CD4-positive, CD25-positive, alpha-beta regulatory T cell (primary cell): Measurements from ENCODE around the gene PNPLA7. TPM values are rescaled to one million over a fixed set of nuclear protein-coding genes. Genes with fewer than 3 reads are reported as not detected.

Source experiments
- ATAC-seq, 2 donors: fragments of 150-1000 bp; cut with Tn5 transposase; one replicate each; pipeline ENCODE4 v1.10.0; 2021; ENCODE audit warnings: low read depth in 2 of 2, moderate number of reproducible peaks in 2 of 2, moderate library complexity in 1 of 2
- DNase-seq, 3 donors: peaks; one replicate each; pipeline versions ENCODE4 v3.0.0 to v3.0.0-alpha.2; 2012 to 2022; ENCODE audit warnings: mixed read lengths in 1 of 3
- H3K27ac ChIP-seq: one replicate; pipeline ENCODE4 v1.7.0; 2013; ENCODE audit warnings: mild to moderate bottlenecking, low read length; ENCODE audit not compliant: insufficient read depth, poor library complexity, severe bottlenecking
- H3K27me3 ChIP-seq: one replicate; pipeline ENCODE4 v1.7.0; 2013; ENCODE audit warnings: low read length; ENCODE audit not compliant: control insufficient read depth, insufficient read depth
- H3K36me3 ChIP-seq: one replicate; pipeline ENCODE4 v1.7.0; 2013; ENCODE audit warnings: mild to moderate bottlenecking, low read length, moderate library complexity; ENCODE audit not compliant: control insufficient read depth, insufficient read depth
- H3K4me1 ChIP-seq: 2 replicates; pipeline ENCODE4 v1.7.0; 2013; ENCODE audit warnings: mild to moderate bottlenecking, low read length; ENCODE audit not compliant: insufficient read depth, control insufficient read depth, poor library complexity, severe bottlenecking
- H3K4me3 ChIP-seq: one replicate; pipeline ENCODE4 v1.7.0; 2013; ENCODE audit warnings: low read depth, mild to moderate bottlenecking, low read length, moderate library complexity
- H3K9me3 ChIP-seq, 2 experiments: 1 replicate in 1 of 2; 2 replicates in 1 of 2; pipeline ENCODE4 v1.7.0; 2013; ENCODE audit warnings: low read length in 2 of 2, mild to moderate bottlenecking in 1 of 2, moderate library complexity in 1 of 2; ENCODE audit not compliant: control insufficient read depth in 2 of 2
- H3K27ac Mint-ChIP-seq, 3 donors: one replicate each; pipeline ENCODE4 v1.8.0; 2020 to 2022; ENCODE audit warnings: mild to moderate bottlenecking in 3 of 3, mixed read lengths in 3 of 3, moderate library complexity in 2 of 3
- H3K27me3 Mint-ChIP-seq: one replicate; pipeline ENCODE4 v1.8.0; 2022; ENCODE audit warnings: mild to moderate bottlenecking, mixed read lengths
- H3K36me3 Mint-ChIP-seq: one replicate; pipeline ENCODE4 v1.8.0; 2020; ENCODE audit warnings: mixed read lengths
- H3K4me1 Mint-ChIP-seq, 4 donors: one replicate each; pipeline ENCODE4 v1.8.0; 2020 to 2022; ENCODE audit warnings: mixed read lengths in 4 of 4, mild to moderate bottlenecking in 1 of 4
- H3K4me3 Mint-ChIP-seq, 4 donors: one replicate each; pipeline ENCODE4 v1.8.0; 2020 to 2022; ENCODE audit warnings: mild to moderate bottlenecking in 4 of 4, mixed read lengths in 4 of 4, moderate library complexity in 3 of 4
- H3K9me3 Mint-ChIP-seq, 7 donors: one replicate each; pipeline ENCODE4 v1.8.0; 2020 to 2022; ENCODE audit warnings: mixed read lengths in 7 of 7, mild to moderate bottlenecking in 3 of 7, moderate library complexity in 2 of 7
- polyA plus RNA-seq, 4 donors: library from polyadenylated mRNA; unstranded; fragments of 300-500 nt; fragmentation: Illumina TruSeq; gene quantifications; one replicate each; pipeline ENCODE4 v1.2.3, GENCODE V29; 2021
- total RNA-seq: library from RNA; stranded (reverse); gene quantifications from one replicate; pipeline ENCODE4 v1.2.3, GENCODE V29; 2022

Gene PNPLA7
- total and polyA plus RNA-seq, 5 donors from 2014 or later: 1.4 to 12.4 (median 1.8) TPM

DNA sequence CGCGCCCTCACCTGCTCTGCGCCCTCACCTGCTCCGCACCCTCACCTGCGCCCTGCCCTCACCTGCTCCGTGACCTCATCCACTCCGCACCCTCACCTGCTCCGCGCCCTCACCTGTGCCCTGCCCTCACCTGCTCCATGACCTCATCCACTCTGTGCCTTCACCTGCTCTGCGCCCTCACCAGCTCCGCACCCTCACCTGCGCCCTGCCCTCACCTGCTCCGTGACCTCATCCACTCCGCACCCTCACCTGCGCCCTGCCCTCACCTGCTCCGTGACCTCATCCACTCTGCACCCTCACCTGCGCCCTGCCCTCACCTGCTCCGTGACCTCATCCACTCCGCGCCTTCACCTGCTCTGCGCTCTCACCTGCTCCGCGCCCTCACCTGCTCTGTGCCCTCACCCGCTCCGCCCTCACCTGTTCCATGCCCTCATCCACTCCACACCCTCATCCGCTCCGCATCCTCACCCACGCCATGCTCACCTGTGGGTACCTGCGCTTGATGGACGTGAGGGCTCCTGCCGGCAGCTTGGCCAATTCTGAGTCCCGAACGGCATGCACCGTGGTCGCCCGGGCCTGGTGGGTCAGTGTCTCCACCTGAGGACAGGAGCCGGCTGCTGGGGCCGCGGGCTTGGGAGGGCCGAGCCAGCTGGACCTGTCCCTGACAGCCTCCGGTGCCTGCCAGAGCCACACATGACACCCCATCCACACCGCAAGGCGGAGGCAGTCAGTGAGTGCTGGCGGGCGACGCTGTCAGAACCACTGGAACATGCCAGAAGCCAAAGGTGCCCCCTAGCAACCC, 55.5 kb downstream of the PNPLA7 start:
- no peak overlapping the region for H3K4me3 ChIP-seq
- H3K4me1 Mint-ChIP-seq: peaks cover 3 to 10% (median 8%) of the 10 kb centered on the region in 4 donors
- H3K4me1 ChIP-seq: no peaks in the 10 kb centered on the region
- H3K27ac ChIP-seq: no peak overlapping the region
- no peaks in the 10 kb centered on the region for H3K27me3 ChIP-seq
- H3K27ac Mint-ChIP-seq: peak overlapping the region; percentile 40 to 83 (median 41)
- H3K36me3 Mint-ChIP-seq: no peaks in the 10 kb centered on the region
- H3K9me3 ChIP-seq: no peaks in the 10 kb centered on the region
- no peak for DNase-seq
- ATAC-seq: no peak
- no peaks in the 10 kb centered on the region for H3K9me3 Mint-ChIP-seq
- no peaks in the 10 kb centered on the region for H3K27me3 Mint-ChIP-seq
- no peak overlapping the region for H3K4me3 Mint-ChIP-seq
- H3K36me3 ChIP-seq: no peaks in the 10 kb centered on the region

DNA sequence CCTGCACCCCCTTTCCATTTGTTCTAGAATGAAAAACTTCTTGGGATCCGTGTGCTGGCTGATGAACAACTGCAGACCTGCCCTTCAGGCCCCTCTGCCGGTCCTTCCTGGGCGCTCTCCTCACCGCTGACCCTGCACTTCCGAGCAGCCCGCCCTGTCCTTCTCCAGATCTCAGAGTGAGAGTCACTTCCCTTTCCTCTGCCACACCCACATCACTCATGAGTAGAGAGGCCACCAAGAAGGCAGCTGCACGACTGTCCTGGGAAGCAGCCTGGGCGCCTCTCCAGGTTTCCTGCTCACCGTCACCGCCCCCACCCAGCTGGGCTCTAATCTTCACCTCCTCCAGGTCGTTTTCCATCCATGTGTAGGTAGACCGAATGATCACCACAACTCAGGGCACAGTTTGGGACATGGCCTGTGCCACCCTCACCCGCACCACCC, 56.1 kb downstream of the PNPLA7 start:
- Mint-ChIP-seq H3K27me3 (no peaks in the 10 kb centered on the region), H3K27ac (peak overlapping the region; percentile 40 to 86 (median 41)), H3K4me1 (peaks cover 3 to 10% (median 8%) of the 10 kb centered on the region in 4 donors), H3K9me3 (no peaks in the 10 kb centered on the region), H3K4me3 (peak overlapping the region in 1 of 4 donors; percentile 57), H3K36me3 (no peaks in the 10 kb centered on the region)
- Histone ChIP-seq H3K9me3 (no peaks in the 10 kb centered on the region), H3K27ac (no peak overlapping the region), H3K4me3 (no peak overlapping the region), H3K27me3 (no peaks in the 10 kb centered on the region), H3K4me1 (no peaks in the 10 kb centered on the region), H3K36me3 (no peaks in the 10 kb centered on the region)
- no peak for DNase-seq
- peak in 1 of 2 donors; percentile 38 for ATAC-seq

DNA sequence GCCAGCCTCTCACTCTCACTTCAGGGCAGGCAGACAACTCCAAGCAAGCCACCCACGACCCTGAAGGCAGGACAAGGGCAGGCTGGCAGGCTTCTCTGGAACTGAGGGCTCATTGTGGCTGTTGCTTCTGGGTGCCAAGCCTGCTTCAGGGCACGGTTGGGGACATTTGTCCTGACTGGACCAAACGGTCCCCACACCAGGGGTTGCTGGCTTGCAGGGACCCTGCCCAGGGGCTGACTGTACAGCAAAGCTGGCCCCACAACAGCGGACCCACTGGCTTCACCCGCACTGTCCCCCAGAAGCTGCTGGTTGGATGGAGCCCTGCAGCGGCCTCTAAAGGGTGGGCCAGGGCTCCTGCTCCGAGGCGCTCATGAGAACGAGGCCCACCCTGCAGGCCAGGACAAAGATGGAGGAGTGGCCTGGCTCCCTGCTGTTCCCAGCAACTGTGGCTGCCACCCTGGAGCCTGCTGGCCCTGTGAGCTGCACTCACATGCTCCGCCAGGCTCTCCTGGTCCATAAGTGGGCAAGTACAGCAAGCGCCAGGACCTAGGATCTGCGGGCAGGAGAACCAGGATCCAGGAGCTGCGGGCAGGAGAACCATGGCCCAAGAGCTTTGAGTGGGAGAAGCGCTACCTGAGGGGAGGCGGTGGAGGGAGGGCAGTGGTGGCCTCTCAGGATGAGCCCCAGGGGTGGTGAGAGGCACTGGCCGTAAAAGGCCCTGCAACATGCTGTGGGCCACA, 56.7 kb downstream of the PNPLA7 start:
- Histone ChIP-seq H3K36me3 (no peaks in the 10 kb centered on the region), H3K4me3 (no peak overlapping the region), H3K27me3 (no peaks in the 10 kb centered on the region), H3K27ac (no peak overlapping the region), H3K4me1 (no peaks in the 10 kb centered on the region), H3K9me3 (no peaks in the 10 kb centered on the region)
- no peak for ATAC-seq
- peaks cover 3 to 10% (median 8%) of the 10 kb centered on the region in 4 donors for H3K4me1 Mint-ChIP-seq
- no peaks in the 10 kb centered on the region for H3K9me3 Mint-ChIP-seq
- DNase-seq: no peak
- H3K4me3 Mint-ChIP-seq: no peak overlapping the region
- no peaks in the 10 kb centered on the region for H3K36me3 Mint-ChIP-seq
- H3K27me3 Mint-ChIP-seq: no peaks in the 10 kb centered on the region
- peak overlapping the region in 1 of 3 donors; percentile 86 for H3K27ac Mint-ChIP-seq

DNA sequence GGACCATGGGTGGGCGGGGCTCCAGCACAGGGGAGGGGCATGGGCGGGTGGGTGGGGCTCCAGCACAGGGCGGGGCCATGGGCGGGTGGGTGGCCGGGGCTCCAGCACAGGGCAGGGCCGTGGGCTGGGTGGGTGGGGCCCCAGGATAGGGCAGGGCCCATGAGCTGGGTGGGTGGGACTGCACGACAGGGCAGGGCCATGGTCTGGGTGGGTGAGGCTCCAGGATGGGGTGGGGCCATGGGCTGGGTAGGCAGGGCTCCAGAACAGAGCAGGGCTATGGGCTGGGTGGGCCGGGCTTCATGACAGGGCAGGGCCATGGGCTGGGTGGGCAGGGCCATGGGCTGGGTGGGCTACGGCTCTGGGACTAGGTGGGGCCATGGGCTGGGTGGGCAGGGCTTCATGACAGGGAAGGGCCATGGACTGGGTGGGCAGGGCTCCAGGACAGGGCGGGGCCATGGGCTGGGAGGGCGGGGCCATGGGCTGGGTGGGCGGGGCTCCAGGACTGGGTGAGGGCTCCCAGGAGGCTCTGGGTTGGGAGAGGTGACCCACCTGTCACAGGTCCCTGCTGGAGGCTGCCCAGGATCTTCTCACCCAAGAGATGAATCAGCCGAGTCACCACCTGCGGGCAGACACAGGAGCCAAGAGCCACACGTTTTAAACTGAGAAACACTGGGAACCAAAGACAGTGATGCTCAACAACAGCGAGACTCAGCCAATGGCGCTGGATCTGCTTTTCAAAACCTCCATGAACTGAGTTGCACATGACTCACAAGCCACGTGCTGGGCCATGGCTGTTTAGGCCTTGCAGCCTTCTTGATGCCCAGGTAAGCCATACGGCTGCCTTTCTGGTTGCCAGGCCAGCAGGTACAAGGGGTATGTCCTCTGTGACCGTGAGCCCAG, 57.5 kb downstream of the PNPLA7 start:
- no peak overlapping the region for H3K4me3 Mint-ChIP-seq
- no peaks in the 10 kb centered on the region for H3K27me3 Mint-ChIP-seq
- peaks cover 3 to 10% (median 8%) of the 10 kb centered on the region in 4 donors for H3K4me1 Mint-ChIP-seq
- peak in 2 of 3 donors; percentile 11 to 19 for DNase-seq
- Histone ChIP-seq H3K36me3 (no peaks in the 10 kb centered on the region), H3K9me3 (no peaks in the 10 kb centered on the region), H3K4me1 (no peaks in the 10 kb centered on the region), H3K4me3 (no peak overlapping the region), H3K27ac (no peak overlapping the region), H3K27me3 (no peaks in the 10 kb centered on the region)
- no peaks in the 10 kb centered on the region for H3K9me3 Mint-ChIP-seq
- ATAC-seq: no peak
- no peaks in the 10 kb centered on the region for H3K36me3 Mint-ChIP-seq
- no peak overlapping the region for H3K27ac Mint-ChIP-seq

DNA sequence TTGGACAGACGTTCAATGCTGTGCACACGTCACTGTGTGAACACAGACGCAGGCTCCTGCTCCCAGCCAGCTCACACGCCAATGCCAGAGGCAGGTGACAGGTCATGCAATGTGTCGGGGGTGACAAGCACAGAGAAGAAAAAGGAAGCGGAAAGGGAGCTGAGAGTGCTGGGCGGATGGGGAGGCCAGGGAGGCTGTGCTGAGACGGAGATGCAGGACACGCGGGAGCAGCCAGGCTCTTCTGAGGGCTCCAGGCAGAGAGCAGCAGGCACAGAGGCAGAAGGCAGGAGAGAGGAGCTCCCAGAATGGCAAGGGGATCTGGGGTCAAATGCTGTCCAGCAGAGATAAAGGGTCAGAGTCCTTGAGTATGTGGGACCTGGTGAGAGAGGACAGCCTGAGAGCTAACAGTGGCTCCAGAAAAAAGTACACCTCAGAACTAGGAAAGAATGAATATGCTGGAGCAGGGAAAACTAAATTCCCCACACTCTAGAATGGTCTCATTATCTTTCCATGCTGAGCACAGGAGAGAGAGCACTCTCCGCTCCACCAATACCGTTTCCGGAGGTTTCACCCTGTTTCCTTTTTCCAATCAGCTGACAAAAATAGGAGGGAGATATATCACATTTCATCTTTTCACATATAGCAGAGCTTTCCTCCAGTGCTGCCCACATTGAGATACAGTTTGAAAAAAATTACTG, 58.3 kb downstream of the PNPLA7 start:
- H3K27me3 ChIP-seq: no peaks in the 10 kb centered on the region
- peaks cover 3 to 10% (median 8%) of the 10 kb centered on the region in 4 donors for H3K4me1 Mint-ChIP-seq
- no peak for DNase-seq
- no peaks in the 10 kb centered on the region for H3K27me3 Mint-ChIP-seq
- no peak overlapping the region for H3K27ac Mint-ChIP-seq
- no peak overlapping the region for H3K27ac ChIP-seq
- no peaks in the 10 kb centered on the region for H3K36me3 Mint-ChIP-seq
- H3K9me3 Mint-ChIP-seq: no peaks in the 10 kb centered on the region
- no peak overlapping the region for H3K4me3 ChIP-seq
- peak overlapping the region in 2 of 4 donors; percentile 39 to 81 for H3K4me3 Mint-ChIP-seq
- H3K4me1 ChIP-seq: no peaks in the 10 kb centered on the region
- H3K36me3 ChIP-seq: no peaks in the 10 kb centered on the region
- H3K9me3 ChIP-seq: no peaks in the 10 kb centered on the region
- no peak for ATAC-seq

DNA sequence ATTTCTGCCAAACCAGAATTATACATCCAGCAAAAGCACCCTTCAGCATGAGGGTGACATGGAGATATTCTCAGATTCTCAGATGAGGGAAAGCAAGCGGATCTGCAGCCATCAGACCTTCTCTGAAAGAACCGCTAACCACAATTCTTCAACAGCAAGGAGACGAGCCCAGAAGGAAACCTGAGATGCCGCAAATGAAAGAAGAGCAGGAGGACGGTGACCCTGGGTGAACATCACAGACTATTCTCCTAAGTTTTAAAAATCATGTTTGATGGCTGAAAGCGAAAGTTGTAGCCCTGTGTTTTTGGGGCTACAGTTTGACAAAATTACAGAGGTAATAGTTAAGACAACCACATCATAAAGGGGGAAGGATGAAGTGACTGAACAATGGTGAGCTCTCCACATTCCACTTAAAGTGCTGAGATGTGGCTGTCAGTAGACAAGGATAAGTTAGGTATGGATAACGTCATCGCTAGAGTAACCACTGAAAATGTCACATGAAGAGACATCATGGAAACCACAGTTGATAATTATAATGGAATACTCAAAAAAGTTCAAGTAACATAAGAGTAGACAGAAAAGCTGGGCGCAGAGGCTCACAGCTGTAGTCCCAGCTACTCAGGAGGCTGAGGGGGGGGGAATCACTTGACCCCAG, 59.5 kb downstream of the PNPLA7 start:
- Histone ChIP-seq H3K27me3 (no peaks in the 10 kb centered on the region), H3K4me3 (no peak overlapping the region), H3K36me3 (no peaks in the 10 kb centered on the region), H3K9me3 (no peaks in the 10 kb centered on the region), H3K4me1 (no peaks in the 10 kb centered on the region), H3K27ac (no peak overlapping the region)
- H3K4me1 Mint-ChIP-seq: peaks cover 3 to 10% (median 8%) of the 10 kb centered on the region in 4 donors
- H3K4me3 Mint-ChIP-seq: no peak overlapping the region
- no peaks in the 10 kb centered on the region for H3K9me3 Mint-ChIP-seq
- no peaks in the 10 kb centered on the region for H3K36me3 Mint-ChIP-seq
- no peaks in the 10 kb centered on the region for H3K27me3 Mint-ChIP-seq
- ATAC-seq (no peak), DNase-seq (no peak)
- peak overlapping the region in 1 of 3 donors; percentile 60 for H3K27ac Mint-ChIP-seq
